Muscle of leg (tissue), 16 donors: ENCODE measurements around the gene SLC35E2B. TPM values are rescaled to one million over a fixed set of nuclear protein-coding genes. Genes with fewer than 3 reads are reported as not detected.
A peak's percentile ranks its signal among the peaks of the same experiment; 100 is the strongest.
"Not testable (repeated sequence)": the region's sequence is repeated elsewhere in the genome, so short reads cannot be mapped to it uniquely, and the experiment has no call there.

Experiments
- DNase-seq: peaks from one replicate; pipeline ENCODE4 v3.0.0; 2013
- H3K27ac ChIP-seq: one replicate; pipeline ENCODE4 v1.5.1; 2013; ENCODE audit warnings: mild to moderate bottlenecking, low read length, control low read depth
- H3K27me3 ChIP-seq: one replicate; pipeline ENCODE4 v1.6.1; 2013; ENCODE audit warnings: low read length; ENCODE audit not compliant: control insufficient read depth, insufficient read depth
- H3K36me3 ChIP-seq: one replicate; pipeline ENCODE4 v1.6.1; 2013; ENCODE audit warnings: low read length; ENCODE audit not compliant: control insufficient read depth, insufficient read depth
- H3K4me1 ChIP-seq: one replicate; pipeline ENCODE4 v1.6.1; 2013; ENCODE audit warnings: low read length; ENCODE audit not compliant: control insufficient read depth, insufficient read depth
- H3K4me3 ChIP-seq: one replicate; pipeline ENCODE4 v1.5.1; 2013; ENCODE audit warnings: low read length, control low read depth
- H3K9me3 ChIP-seq: replicated peaks from 2 replicates; pipeline ENCODE4 v1.6.1; 2013; ENCODE audit warnings: low read depth, low read length; ENCODE audit not compliant: control insufficient read depth
- WGBS: methylation state at CpG from one replicate; pipeline ENCODE4 v1.1.5; 2013; ENCODE audit warnings: missing lambda C conversion rate; ENCODE audit not compliant: insufficient coverage; 5-methylcytosine and 5-hydroxymethylcytosine counted together
- long read RNA-seq, 11 donors: transcript quantifications; one replicate each; lab custom pipeline, GENCODE V29; 2026
- polyA plus RNA-seq, 8 donors: library from polyadenylated mRNA; unstranded; fragments of 120-200 nt; gene quantifications; one replicate each; pipeline versions ENCODE4 v1.2.1 to v1.2.3, GENCODE V29; 2013; ENCODE audit warnings: inconsistent platforms in 1 of 8, low replicate concordance in 1 of 8; ENCODE audit not compliant: insufficient read length in 8 of 8, insufficient read depth in 1 of 8
- total RNA-seq: library from RNA; stranded (reverse); fragments of 120-200 nt; gene quantifications from one replicate; pipeline ENCODE4 v1.2.4, GENCODE V29; 2013

SLC35E2B gene
- total RNA-seq (27.4 TPM), polyA plus RNA-seq (10 to 100 TPM; 30.9 to 56.9 (median 48.4) TPM)
- long read RNA-seq, donor 1, partial matches to known transcripts, result 16 of 17 reads
- long read RNA-seq, donor 1, other reads (novel, unspliced or antisense), result 0 of 17 reads
- long read RNA-seq, donor 2, result 0 reads
- long read RNA-seq, donor 3, full-length matches to known transcripts, result 13 of 18 reads
- long read RNA-seq, donor 3, partial matches to known transcripts, result 5 of 18 reads
- long read RNA-seq, donor 3, other reads (novel, unspliced or antisense), result 0 of 18 reads
- long read RNA-seq, donor 4, full-length matches to known transcripts, result 3 of 3 reads
- long read RNA-seq, donor 4, partial matches to known transcripts, result 0 of 3 reads
- long read RNA-seq, donor 4, other reads (novel, unspliced or antisense), result 0 of 3 reads
- long read RNA-seq, donor 5, full-length matches to known transcripts, result 12 of 12 reads
- long read RNA-seq, donor 5, partial matches to known transcripts, result 0 of 12 reads
- long read RNA-seq, donor 5, other reads (novel, unspliced or antisense), result 0 of 12 reads
- long read RNA-seq, donor 6, full-length matches to known transcripts, result 11 of 91 reads
- long read RNA-seq, donor 6, partial matches to known transcripts, result 54 of 91 reads
- long read RNA-seq, donor 6, other reads (novel, unspliced or antisense), result 26 of 91 reads
- long read RNA-seq, donor 7, full-length matches to known transcripts, result 7 of 7 reads
- long read RNA-seq, donor 7, partial matches to known transcripts, result 0 of 7 reads
- long read RNA-seq, donor 7, other reads (novel, unspliced or antisense), result 0 of 7 reads
- long read RNA-seq, donor 8, full-length matches to known transcripts, result 1 of 12 reads
- long read RNA-seq, donor 8, partial matches to known transcripts, result 11 of 12 reads
- long read RNA-seq, donor 8, other reads (novel, unspliced or antisense), result 0 of 12 reads
- long read RNA-seq, donor 9, full-length matches to known transcripts, result 4 of 4 reads
- long read RNA-seq, donor 9, partial matches to known transcripts, result 0 of 4 reads
- long read RNA-seq, donor 9, other reads (novel, unspliced or antisense), result 0 of 4 reads
- long read RNA-seq, donor 10, full-length matches to known transcripts, result 6 of 6 reads
- long read RNA-seq, donor 10, partial matches to known transcripts, result 0 of 6 reads
- long read RNA-seq, donor 10, other reads (novel, unspliced or antisense), result 0 of 6 reads
- long read RNA-seq, donor 11, full-length matches to known transcripts, result 10 of 16 reads
- long read RNA-seq, donor 11, partial matches to known transcripts, result 6 of 16 reads
- long read RNA-seq, donor 11, other reads (novel, unspliced or antisense), result 0 of 16 reads

- peak; percentile 98 for DNase-seq
- H3K27ac ChIP-seq, result peak within 1 kb of the TSS; percentile 92
- not testable (repeated sequence) for H3K4me1 ChIP-seq, H3K27me3 ChIP-seq, H3K36me3 ChIP-seq, H3K9me3 ChIP-seq
- H3K4me3 ChIP-seq, result peak within 1 kb of the TSS; percentile 49
- 1% methylated on average over 12 of the region's 98 CpGs for WGBS
Measured at GRCh38 chr1:1692714-1693647, at the start of gene SLC35E2B. TSS of gene SLC35E2B (minus strand) at chr1:1692795. CDS start at chr1:1676699, 16,096 bp downstream.

- not testable (repeated sequence) for DNase-seq, H3K27me3 ChIP-seq, H3K36me3 ChIP-seq, H3K4me3 ChIP-seq, H3K4me1 ChIP-seq, H3K27ac ChIP-seq, H3K9me3 ChIP-seq
- WGBS, result 88% methylated on average over 3 of the region's 12 CpGs
Measured at GRCh38 chr1:1741013-1741412, 48.4 kb upstream of the SLC35E2B start.

- H3K27me3 ChIP-seq, H3K9me3 ChIP-seq, H3K4me3 ChIP-seq, DNase-seq, H3K4me1 ChIP-seq, H3K27ac ChIP-seq: not testable (repeated sequence)
- peaks cover 17% of the 10 kb centered on the region for H3K36me3 ChIP-seq
- no CpG with 5 or more reads among the region's 22 CpGs for WGBS
Measured at GRCh38 chr1:1738799-1739337, 46.3 kb upstream of the SLC35E2B start.

GRCh38 chr1:1737675-1738590 is 45.3 kb upstream of the SLC35E2B start:
- WGBS, result 93% methylated on average over 10 of the region's 44 CpGs
- not testable (repeated sequence) for H3K27ac ChIP-seq, H3K27me3 ChIP-seq, H3K4me1 ChIP-seq, DNase-seq, H3K9me3 ChIP-seq, H3K4me3 ChIP-seq
- H3K36me3 ChIP-seq, result peaks cover 20% of the 10 kb centered on the region

- Histone ChIP-seq H3K4me3 (no peak overlapping the region), H3K36me3 (peaks cover 46% of the 10 kb centered on the region), H3K9me3 (no peaks in the 10 kb centered on the region), H3K4me1 (no peaks in the 10 kb centered on the region), H3K27me3 (no peaks in the 10 kb centered on the region), H3K27ac (no peak overlapping the region)
- 96% methylated on average over 14 of the region's 17 CpGs for WGBS
- no peak for DNase-seq
Measured at GRCh38 chr1:1732381-1732780, 39.8 kb upstream of the SLC35E2B start.

GRCh38 chr1:1730870-1731269 is 38.3 kb upstream of the SLC35E2B start:
- no peak for DNase-seq
- peaks cover 45% of the 10 kb centered on the region for H3K36me3 ChIP-seq
- no peak overlapping the region for H3K4me3 ChIP-seq
- H3K27ac ChIP-seq, result no peak overlapping the region
- H3K9me3 ChIP-seq, result no peaks in the 10 kb centered on the region
- WGBS, result 90% methylated on average over 13 of the region's 17 CpGs
- H3K27me3 ChIP-seq, result no peaks in the 10 kb centered on the region
- no peaks in the 10 kb centered on the region for H3K4me1 ChIP-seq

- DNase-seq, H3K9me3 ChIP-seq, H3K27me3 ChIP-seq, H3K27ac ChIP-seq, H3K4me1 ChIP-seq, H3K4me3 ChIP-seq: not testable (repeated sequence)
- 100% methylated on average over 1 of the region's 13 CpGs for WGBS
- peaks cover 44% of the 10 kb centered on the region for H3K36me3 ChIP-seq
Measured at GRCh38 chr1:1730230-1730629, 37.6 kb upstream of the SLC35E2B start.

GRCh38 chr1:1729116-1729816 is 36.7 kb upstream of the SLC35E2B start:
- H3K4me1 ChIP-seq, DNase-seq, H3K27ac ChIP-seq, H3K4me3 ChIP-seq, H3K27me3 ChIP-seq, H3K9me3 ChIP-seq: not testable (repeated sequence)
- WGBS, result 83% methylated on average over 2 of the region's 18 CpGs
- peaks cover 36% of the 10 kb centered on the region for H3K36me3 ChIP-seq
